Measurements from ENCODE around the gene SERINC1.
A peak's percentile ranks its signal among the peaks of the same experiment; 100 is the strongest.

The SERINC1 gene

GRCh38 chr6:122431780-122432179, 39.8 kb downstream of the SERINC1 start:
- DNase-seq = no peak

GRCh38 chr6:122429323-122429722, 42.3 kb downstream of the SERINC1 start:
- DNase-seq = no peak

GRCh38 chr6:122428781-122429180, 42.8 kb downstream of the SERINC1 start:
- no peak for DNase-seq

GRCh38 chr6:122426597-122426996, 45.0 kb downstream of the SERINC1 start:
- DNase-seq = no peak

DNA sequence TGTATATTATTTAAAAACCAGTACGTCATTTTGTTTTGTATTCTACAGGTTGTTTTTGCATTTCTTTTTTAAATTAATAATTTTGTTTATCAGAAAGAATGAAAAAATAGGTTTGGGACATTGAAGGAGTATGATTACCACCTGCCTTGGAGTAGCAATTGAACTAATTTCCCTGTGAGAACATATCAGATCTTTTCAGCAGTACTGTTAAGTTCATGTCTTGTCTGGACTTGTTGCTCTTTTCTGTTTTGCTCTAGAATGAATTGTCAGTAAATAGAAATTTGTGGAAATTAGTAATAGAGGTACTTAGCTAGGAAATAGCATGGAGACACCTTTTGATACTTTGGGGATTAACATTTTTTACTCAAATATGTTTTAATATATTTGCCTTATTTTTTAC, 47.9 kb downstream of the SERINC1 start:
- DNase-seq = no peak

- DNase-seq = no peak
Measured at GRCh38 chr6:122422614-122423267, 48.9 kb downstream of the SERINC1 start.

GRCh38 chr6:122422003-122422402, 49.6 kb downstream of the SERINC1 start:
- no peak for DNase-seq

DNA sequence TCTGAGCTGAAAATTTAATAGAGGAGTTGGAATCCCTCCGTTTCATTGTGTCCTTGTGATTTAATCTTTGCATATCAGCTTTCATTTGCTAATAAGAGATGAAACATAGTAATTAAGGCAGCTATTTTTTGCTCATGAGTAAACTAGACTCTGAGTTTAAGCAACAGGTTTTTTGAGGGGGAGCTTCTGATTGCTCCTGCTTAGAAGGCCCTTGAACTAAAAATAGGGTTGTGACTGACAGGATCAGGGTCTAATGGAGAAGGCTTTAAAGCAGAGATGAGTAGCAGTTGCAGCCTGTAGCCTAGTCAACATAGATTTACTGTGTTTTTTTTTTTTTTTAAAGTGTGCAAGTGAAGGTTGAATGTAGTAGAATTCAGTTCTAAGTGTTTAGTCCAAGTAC, 54.8 kb downstream of the SERINC1 start:
- no peak for DNase-seq

GRCh38 chr6:122412001-122412400, 59.6 kb downstream of the SERINC1 start:
- DNase-seq = no peak

DNA sequence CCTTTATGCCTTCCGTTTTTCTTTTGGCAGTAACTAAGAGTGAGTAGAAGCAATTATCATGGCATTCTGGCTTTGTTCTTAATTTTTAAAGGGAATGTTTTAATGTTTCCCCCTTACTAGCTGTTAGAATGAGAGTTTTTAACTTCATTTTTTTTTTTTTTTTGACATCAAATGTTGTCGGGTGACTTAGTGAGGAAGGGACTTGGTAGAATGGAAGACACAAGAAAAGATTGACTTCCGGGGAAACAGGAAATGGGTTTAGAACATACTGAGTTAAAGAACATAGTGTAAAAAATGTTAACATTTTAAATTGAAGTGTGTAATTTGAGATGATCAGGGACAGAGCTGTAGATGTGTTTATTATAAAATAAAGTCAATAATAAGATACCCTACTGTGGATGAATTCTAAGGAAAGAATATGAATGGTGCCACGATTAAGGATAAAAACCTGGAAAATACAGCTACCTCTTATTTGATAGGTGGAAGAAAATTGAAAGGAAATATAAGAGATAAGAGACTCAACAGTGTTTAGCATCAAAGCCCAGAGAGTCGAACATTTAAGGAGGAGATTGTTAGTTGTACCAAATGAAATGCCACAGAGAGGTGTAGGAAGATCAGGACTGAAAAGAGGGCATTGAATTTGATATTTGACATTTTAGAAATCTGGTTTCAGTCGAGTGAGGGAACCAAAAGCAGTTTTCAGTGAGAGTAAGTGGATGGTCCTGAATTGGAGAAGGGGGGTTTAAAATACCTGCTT, 62.7 kb downstream of the SERINC1 start:
- peak; percentile 44 for DNase-seq

GRCh38 chr6:122408240-122408639, 63.4 kb downstream of the SERINC1 start:
- DNase-seq = no peak

- DNase-seq = no peak
Measured at GRCh38 chr6:122407712-122408111, 63.9 kb downstream of the SERINC1 start.

GRCh38 chr6:122406187-122406586, 65.4 kb downstream of the SERINC1 start:
- DNase-seq = no peak

DNA sequence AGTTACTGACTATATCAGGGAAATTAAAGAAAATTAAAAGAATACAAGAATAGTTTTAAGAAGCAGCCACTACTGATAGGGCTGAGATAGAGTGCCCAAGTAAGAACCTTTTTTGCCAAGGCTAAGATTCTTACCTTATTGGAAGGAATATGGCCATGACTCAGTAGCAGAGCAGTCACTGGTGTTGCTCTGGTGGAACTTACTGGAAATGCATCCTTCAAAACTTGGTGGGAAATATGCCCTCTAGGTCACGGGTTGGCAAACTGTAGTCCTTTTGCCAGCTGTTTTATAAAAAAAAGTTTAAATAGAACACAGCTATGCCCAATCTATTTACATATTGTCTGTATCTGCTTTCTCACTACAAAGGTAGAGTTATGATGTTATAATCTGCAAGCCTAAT, 66.2 kb downstream of the SERINC1 start:
- DNase-seq = no peak

- DNase-seq = no peak
Measured at GRCh38 chr6:122404444-122404843, 67.2 kb downstream of the SERINC1 start.

DNA sequence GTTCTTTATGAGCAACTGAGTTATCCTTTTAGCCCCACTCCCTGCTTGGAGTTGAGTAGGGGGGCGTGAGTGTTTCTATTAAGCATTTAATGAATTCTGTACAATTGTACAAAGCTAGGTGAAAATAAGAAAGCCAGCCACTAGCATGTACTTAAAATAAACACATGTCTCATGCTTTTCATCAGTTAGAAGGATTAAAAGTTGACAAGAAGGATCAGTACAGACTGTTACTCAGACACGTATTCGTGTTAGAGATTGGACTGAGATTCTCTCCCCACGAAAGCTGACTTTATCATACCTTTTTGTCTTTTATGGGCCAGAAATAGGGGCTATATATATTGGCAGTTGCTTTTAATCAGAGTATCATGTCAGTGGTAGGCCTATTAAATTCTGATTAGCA, 70.5 kb downstream of the SERINC1 start:
- no peak for DNase-seq

- no peak for DNase-seq
Measured at GRCh38 chr6:122400462-122401089, 71.0 kb downstream of the SERINC1 start.

DNA sequence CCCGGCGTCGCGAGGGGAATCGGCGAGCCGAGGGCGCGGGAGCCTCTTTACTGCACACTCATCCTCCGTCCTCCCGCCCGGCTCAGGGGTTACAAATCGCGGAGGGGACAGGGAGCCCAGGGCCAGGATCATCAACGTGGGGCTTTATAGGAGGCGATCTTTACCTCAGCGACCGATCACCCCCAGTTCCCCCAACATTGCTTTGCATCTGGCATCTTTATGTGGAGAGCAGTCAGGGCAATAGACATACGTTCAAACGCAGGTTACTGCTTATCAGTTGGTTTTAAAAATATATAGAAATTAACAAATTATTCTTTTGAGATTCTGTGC, 71.5 kb downstream of the SERINC1 start:
- DNase-seq = no peak

DNA sequence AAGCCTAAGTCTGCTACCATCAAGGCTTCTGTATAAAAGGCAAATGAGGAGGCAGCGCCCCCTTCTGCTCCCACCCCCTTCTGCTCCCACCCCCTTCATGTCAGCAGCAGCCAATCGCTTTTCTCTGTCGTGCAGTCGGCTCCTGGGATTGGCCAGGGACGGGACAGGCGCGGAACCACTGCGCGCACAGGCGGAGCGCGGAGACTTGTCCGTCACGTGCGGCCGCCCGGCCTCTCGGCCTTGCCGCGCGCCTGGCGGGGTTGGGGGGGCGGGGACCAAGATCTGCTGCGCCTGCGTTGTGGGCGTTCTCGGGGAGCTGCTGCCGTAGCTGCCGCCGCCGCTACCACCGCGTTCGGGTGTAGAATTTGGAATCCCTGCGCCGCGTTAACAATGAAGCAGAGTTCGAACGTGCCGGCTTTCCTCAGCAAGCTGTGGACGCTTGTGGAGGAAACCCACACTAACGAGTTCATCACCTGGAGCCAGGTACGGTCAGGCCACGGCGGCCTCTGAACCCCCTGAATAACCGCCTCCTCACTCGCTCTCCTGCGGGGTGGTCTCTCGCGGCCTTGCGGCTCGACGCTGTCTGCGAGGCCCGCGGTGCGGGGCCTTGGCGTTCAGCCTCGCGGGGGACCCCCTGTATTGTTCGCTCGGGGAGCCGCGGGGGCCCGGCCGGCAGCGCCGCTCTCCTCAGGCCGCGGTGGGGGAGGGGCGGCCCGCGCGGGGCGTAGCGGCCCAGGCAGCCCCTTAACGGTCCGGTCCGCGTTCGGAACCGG, 72.1 kb downstream of the SERINC1 start, which contains the start of gene HSF2:
Gene HSF2, plus strand, starts transcription at position 305 of the 773 bp plus-strand sequence. Its CDS starts 86 bp downstream, at position 391.
- DNase-seq = peak; percentile 93

- DNase-seq = no peak
Measured at GRCh38 chr6:122399055-122399347, 72.6 kb downstream of the SERINC1 start.

- no peak for DNase-seq
Measured at GRCh38 chr6:122394016-122394415, 77.6 kb downstream of the SERINC1 start.

GRCh38 chr6:122393351-122393896, 78.2 kb downstream of the SERINC1 start:
- DNase-seq = no peak
